ENCODE measurements around the gene TAL1.

- TF ChIP-seq CTCF (IDR thresholded peaks at IDR 0.05) (no peak), ZFX (IDR thresholded peaks at IDR 0.05; ENCODE audit: borderline replicate concordance) (no peak)
Measured at GRCh38 chr1:47233186-47233585, 1.2 kb upstream of the TAL1 start.
